Kidney tubule cell (primary cell): Measurements from ENCODE around the gene RAD54L2.
"Not testable (repeated sequence)": the region's sequence is repeated elsewhere in the genome, so short reads cannot be mapped to it uniquely, and the experiment has no call there.

ENCODE experiments used
- DNase-seq: peaks from one replicate; pipeline ENCODE4 v3.0.0-alpha.2; 2018; ENCODE audit warnings: low spot score

The RAD54L2 gene

DNA sequence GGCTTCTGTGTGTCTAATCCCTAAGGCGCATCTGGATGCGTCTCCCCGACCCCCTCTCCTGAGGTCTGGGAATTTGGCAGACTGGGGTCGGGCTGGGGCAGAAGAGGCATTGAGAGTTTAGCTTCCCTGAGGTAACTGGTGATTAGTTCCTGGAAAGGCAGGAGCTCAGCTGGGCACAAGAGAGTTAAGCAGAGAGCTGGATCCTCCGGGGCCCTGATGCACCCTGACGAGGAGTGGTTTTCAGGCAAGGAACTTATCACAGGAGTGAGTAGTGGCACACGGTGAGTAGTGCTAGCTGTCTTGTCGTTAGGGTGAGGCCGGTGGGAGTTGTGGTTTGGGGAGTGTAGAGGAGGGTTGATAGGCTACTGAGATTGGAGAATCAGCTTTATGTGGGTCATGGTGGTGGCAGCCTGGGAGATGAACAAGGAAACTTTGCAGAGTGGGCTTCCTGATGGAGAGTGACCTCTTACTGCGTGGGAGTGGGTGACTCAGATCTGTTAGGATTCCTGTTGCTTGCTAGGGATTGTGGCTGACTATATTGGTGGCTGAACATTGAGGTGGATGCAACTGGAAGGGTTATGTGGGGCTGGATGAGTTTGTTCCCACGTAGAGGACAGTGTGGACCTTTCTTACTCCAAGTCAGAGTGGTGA, 897 bp downstream of the RAD54L2 start:
- DNase-seq, result peak; percentile 68

DNA sequence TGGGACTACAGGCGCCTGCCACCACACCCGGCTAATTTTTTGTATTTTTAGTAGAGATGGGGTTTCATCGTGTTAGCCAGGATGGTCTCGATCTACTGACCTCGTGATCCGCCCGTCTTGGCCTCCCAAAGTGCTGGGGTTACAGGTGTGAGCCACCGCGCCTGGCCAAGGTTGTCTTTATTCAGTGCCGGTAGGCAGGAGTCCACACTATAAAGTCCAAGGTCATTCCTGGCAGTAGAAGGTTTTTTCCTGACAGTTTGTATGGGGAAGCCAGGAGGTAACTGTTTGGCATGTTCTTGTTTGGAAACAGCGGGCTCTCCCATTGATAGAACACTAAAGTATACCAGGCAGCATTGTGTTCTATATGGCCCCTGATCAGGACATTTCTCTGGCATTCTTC, 4.1 kb downstream of the RAD54L2 start:
- not testable (repeated sequence) for DNase-seq

DNA sequence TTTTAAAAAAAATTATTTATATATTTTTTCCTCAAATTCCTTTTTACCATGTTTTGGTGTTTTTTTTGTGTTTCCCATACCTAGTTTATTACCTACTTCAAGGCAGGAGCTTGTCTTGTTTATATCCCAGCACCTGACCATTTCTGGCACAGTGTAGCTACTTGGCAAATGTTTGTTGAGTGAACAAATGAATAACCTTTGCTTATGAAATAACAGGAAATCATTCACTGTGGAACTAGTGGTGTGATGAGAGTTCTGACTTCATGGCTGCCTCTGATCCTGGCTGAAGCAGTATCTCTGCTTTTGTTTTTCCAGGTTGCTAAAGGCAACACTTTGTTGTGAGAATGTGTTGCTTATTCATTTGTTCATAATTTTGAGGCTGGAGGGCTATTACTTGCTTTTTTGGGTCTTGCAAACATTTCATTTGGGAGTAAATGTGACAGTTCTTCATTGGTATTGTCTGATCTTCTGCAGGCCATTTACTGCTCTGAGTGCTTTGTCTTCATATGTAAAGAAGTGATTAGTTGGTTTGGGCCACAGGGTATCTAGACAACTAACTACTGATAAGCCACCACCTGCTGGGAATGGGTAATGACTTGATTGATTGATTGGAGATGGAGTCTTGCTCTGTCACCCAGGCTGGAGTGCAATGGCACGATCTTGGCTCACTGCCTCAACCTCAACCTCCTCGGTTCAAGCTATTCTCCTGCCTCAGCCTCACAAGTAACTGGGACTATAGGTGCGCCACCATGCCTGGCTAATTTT, 5.7 kb downstream of the RAD54L2 start:
- DNase-seq, result peak; percentile 58

DNA sequence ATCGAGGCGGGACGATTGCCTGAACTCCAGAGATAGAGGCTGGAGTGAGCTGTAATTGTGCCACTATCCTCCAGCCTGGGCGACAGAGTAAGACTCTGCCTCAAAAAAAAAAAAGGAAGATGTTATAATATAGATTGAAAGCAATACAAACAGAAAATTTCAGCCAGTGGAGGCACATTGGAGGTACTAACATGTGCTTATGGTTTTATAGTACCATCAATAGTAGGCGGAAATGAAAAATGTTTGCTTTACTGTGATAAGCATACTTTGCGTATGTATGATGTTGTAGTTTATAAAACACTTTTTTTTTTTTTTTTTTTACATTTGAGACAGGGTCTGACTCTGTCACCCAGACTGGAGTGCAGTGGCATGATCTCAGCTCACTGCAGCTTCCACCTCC, 8.8 kb downstream of the RAD54L2 start:
- no peak for DNase-seq

DNA sequence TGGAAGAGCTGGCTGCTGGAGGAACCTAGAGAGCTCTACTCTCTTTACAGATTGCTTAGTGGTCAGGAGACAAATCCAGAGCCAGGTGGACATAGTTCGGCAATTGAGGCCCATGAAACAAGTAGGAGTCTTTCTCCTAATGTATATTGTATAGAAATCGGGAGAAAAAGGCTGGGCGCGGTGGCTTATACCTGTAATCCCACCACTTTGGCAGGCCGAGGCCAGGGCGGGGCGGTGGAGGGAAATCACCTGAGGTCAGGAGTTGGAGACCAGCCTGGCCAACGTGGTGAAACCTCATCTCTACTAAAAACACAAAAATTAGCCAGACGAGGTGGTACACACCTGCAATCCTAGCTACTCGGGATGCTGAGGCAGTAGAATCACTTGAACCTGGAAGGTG, 10.8 kb downstream of the RAD54L2 start:
- DNase-seq, result no peak

DNA sequence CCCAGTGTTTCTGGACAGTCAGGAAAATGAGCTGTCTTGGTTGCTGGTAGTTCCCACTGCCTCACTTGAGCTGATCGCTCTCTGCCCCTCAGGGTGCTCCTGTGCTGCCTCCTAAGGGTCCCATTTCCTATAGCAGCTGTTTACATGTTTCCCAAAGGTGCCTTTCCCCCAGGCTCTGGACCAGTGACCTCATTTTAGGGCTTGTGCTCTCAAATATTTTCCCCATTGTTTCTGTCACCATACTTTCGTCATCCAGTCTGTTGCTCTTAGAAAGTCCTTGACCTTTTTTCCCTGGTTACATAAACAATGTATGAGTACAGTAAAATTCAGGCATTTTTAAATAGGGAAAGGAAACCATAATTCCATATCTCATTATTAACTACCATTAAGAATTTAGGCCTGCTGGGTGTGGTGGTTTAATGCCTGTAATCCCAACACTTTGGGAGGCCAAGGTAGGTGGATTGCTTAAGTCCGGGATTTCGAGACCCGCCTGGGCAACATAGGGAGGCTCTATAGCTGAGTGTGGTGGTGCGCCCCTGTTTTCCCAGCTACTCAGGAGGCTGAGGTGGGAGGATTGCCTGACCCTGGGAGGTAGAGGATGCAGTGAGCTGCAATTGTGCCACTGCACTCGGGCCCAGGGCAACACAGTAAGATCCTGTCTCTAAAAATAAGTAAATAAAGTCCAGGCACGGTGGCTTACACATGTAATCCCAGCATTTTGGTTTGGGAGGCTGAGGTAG, 11.7 kb downstream of the RAD54L2 start:
- no peak for DNase-seq

DNA sequence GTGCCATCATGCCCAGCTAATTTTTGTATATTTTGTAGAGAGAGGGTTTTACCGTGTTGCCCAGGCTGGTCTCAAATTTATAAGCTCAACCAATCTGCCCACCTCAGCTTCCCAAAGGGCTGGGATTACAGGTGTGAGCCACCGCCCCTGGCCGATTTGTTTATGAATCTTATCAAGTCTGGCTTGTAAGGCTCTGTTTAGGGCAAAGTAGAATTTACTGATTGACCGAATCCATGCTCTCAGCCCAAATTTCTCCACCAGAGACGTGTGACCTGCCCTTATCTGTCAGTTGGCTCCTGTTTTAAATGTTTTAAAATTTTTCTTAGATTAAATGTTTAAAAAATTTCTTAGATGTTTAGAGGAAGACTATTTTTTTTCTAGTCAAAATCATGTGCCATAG, 19.5 kb downstream of the RAD54L2 start:
- no peak for DNase-seq

DNA sequence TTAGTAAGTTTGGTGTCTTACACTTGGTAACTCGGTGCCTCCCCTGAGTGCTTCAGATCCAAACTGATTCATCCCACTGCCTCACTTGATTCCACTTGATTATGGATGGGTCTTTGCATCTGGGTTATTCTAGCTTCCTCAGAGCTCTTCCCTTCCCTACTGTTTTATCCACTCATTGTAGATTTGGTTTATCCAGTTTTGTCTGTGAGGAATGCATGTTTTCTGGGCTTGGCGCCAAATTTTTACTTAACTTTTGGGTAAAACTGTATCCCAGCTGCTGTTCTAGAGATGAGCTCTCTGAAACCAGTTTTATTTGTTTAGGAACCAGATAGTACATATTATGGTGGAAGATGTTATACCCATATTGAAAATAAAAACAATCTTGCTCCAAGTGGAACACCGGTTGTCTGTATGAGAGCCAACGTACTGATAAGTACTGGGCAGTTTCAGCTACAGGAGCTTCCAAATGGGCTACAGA, 20.9 kb downstream of the RAD54L2 start:
- no peak for DNase-seq

DNA sequence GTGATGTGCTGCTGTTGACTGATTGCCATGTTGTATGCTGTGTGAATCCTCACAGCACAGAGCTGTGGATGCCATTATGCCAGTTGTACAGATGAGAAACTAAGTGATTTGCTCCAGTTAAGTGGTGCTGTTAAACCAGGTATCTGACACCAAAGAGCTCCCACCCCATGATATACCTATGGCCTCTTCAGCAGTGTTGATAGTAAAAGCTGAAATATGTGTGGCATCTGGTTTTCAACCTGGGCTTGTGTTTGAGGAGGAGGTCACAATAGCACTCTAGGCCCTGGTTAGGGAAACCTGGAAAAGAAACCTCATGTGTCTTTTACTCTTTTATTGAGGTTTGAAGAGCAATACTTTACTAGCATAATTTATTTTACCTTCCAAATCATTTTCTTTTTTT, 21.4 kb downstream of the RAD54L2 start:
- no peak for DNase-seq

DNA sequence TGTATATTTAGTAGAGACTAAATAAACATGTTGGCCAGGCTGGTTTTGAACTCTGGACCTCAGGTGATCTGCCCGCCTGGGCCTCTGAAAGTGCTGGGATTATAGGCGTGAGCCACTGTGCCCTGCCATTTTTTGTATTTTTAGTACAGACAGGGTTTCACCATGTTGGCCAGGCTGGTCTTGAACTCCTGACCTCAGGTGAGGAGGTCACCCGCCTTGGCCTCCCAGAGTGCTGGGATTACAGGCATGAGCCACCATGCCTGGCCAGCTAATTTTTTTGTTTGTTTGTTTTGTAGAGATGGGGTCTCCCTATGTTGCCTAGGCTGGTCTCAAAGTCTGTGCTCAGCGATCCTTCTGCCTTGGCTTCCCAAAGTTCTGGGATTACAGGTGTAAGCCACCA, 23.9 kb downstream of the RAD54L2 start:
- DNase-seq, result not testable (repeated sequence)

DNA sequence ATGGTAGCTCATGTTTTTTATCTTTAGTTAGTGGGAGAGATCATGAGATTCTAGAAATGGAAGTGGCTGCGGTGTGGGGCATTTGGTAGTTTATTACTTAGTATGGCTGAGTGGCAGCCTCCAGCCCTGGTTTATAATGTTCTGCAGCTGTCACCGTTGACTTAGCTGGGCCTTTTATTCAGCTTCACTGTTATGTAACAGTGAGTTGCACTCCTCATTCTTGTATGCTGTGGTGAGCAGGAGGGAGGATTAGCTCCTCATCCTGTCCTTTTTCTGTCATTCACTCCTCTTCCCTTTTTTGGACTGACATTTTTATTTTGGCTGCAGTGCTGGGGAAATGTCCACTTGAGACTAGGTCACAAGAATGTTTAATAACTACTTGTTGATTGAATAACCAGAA, 29.5 kb downstream of the RAD54L2 start:
- DNase-seq, result no peak

DNA sequence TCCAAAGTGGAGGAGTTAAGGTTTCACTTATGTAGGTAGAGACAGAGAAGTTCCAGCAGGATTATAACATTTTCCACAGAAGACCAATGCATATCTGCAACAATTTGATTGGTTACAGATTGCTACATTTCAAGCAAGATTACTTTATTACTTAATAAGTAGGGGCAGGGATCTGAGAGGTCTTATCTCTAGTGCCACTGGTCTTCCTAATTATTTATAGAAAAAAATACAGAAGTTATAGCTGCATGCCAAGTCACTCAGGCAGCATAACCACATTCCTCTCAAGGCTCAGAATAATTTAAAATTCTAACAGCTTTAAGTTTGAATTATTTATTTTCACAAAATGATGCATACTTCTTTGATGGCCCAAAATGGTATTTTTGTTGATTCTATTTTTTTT, 30.5 kb downstream of the RAD54L2 start:
- no peak for DNase-seq

DNA sequence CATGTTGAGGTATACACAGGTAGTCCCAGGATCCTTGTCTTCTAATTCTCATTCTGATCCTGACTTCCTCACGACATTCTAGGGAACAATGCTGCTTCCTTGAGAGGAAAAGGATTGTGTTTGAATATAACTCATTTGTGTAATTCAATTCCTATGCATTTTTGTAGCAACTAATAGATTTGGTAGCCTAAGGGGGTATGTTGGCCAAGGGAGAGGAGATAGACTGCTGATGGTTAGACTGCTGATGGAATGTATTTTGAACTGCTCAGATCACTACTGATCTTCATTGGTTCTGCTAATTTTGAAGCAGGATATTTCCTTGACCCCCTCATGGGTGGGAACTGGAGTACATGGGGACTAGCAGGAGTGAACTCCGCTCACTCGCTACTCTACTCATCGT, 39.7 kb downstream of the RAD54L2 start:
- no peak for DNase-seq

DNA sequence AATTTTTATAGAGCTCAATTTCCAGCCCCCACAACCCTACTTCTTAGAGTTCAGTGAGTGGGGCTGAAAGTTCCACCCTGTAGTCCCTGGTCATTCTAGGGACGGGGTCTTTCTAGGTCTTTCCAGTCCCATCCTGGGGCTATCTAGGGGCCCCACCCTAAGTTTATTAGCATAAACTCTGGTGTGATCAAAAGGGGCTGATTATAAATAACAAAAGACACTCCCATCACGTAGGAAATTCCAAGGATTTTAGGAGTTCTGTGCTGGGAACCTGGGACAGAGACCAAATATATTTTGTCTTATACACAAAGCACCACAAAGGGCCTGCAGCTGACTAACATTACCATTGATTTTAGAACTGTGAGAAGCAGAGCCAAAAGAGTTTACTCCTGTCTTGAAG, 41.9 kb downstream of the RAD54L2 start:
- no peak for DNase-seq

DNA sequence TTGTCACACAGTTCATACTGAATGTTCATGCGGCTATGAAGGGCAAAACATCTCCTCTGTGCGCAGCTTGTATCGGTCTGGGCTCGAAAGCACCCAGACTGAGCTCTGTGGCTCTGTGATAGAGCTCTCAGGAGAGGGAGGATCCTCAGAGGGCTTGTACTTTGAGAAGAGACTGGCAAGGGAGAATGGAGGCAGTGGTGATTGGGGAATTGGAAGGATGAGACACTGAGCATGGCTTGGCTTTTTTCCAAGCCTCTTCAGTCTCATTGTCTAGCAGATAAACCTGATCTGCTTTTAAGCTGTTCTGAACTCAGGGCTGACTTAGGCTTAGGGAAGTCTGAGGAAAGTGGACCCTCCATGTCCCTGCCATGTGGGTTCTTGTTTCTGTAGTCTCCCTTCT, 43.0 kb downstream of the RAD54L2 start:
- DNase-seq, result no peak

DNA sequence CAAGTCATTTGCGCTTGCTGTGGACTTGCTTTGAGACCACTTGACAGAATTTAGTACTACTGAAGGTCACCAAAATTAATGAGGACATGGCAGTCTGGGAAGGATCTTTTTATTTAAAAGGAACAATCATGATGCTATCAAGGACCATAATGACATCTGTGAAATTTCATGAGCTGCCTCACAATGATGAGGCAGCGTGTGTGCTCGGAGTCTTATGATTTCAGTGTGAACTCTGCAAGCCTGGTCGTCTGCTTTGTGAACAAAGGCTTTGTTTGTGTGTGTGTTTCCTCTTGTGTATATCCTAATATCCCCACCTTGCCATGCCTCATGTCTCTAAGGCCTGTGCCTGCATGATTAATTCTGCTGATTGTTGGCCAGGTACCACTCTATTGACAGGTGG, 46.7 kb downstream of the RAD54L2 start:
- no peak for DNase-seq

DNA sequence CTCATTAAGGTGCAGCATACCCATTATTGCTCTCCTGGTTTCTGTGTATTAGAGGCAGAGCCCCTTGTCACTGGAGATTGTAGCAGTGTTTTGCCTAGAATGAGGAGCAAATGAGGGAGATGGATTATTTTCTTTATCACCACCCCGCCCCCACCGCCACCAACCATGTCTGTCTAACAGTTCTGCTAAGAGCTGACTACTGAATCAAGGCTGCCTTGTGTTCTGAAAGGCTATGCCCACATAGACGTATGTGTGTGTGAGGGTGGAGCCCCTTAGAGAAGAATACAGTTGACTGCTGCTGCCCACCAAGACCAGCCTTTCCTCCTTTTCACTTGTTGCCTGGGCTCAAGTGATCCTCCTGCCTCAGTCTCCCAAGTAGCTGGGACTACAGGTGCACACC, 47.4 kb downstream of the RAD54L2 start:
- no peak for DNase-seq
